ENCODE data around the gene ECHS1. TPM values are rescaled to one million over a fixed set of nuclear protein-coding genes. Genes with fewer than 3 reads are reported as not detected.
A peak's percentile ranks its signal among the peaks of the same experiment; 100 is the strongest.

ECHS1 gene
- total and polyA plus RNA-seq, 10 of the 15 experiments (the other 5 are each of a cell fraction or from before 2014, with no cell fraction given): 32.7 to 164 (median 62.4) TPM

- TF ChIP-seq ZNF687 (IDR thresholded peaks at IDR 0.05): 0 out of 2 replicates have a peak, but pooled peaks have one; percentile 24
- TF ChIP-seq IRF3 (IDR thresholded peaks at IDR 0.05): no peak
- no peak for TF ChIP-seq CUX1 (IDR thresholded peaks at IDR 0.05; ENCODE audit: insufficient replicate concordance, low read depth, low read length)
- peak; percentile 84 for TF ChIP-seq NR2F1 (conservative IDR thresholded peaks at IDR 0.05)
- no peak for TF ChIP-seq ETV6 (conservative IDR thresholded peaks at IDR 0.05 in 1 of 2, IDR thresholded peaks at IDR 0.05 in 1 of 2; ENCODE audit: borderline replicate concordance in 1 of 2, low read depth in 1 of 2)
- TF ChIP-seq CBX5 (IDR thresholded peaks at IDR 0.05; ENCODE audit: low read depth): no peak
- no peak for TF ChIP-seq FOS (IDR thresholded peaks at IDR 0.05; ENCODE audit: borderline replicate concordance, extremely low read depth, insufficient read length)
- no peak for TF ChIP-seq FOXK2 (IDR thresholded peaks at IDR 0.05)
- peak; percentile 49 to 59; a peak in 2 of 4 replicates for TF ChIP-seq IKZF2 (IDR thresholded peaks at IDR 0.05)
- no peak for TF ChIP-seq JUNB (IDR thresholded peaks at IDR 0.05)
- TF ChIP-seq HDAC2 (IDR thresholded peaks at IDR 0.05): no peak
- no peak for TF ChIP-seq NR2C2 (IDR thresholded peaks at IDR 0.05; ENCODE audit: borderline replicate concordance, control insufficient read depth, insufficient read length, low read depth)
- TF ChIP-seq KDM1A (IDR thresholded peaks at IDR 0.05; ENCODE audit: borderline replicate concordance): no peak
- peak; percentile 33 for TF ChIP-seq DPF2 (IDR thresholded peaks at IDR 0.05)
- no peak for TF ChIP-seq NFIC (IDR thresholded peaks at IDR 0.05; ENCODE audit: low read depth, low read length)
- TF ChIP-seq ATF2 (IDR thresholded peaks at IDR 0.05; ENCODE audit: low read length): no peak
- no peak for TF ChIP-seq KAT2A (conservative IDR thresholded peaks at IDR 0.05; ENCODE audit: control insufficient read depth, low read depth, low read length)
- TF ChIP-seq EED (IDR thresholded peaks at IDR 0.05; ENCODE audit: low read depth): no peak
Measured at GRCh38 chr10:133378251-133379096, 5.3 kb upstream of the ECHS1 start (continued).

Measured in GM12878 (cell line).